NB4 (cell line): ENCODE measurements around the gene STAB2.

Experiments
- POLR2A ChIP-seq: IDR thresholded peaks from 2 replicates; pipeline ENCODE4 v1.6.1; 2011; ENCODE audit warnings: mild to moderate bottlenecking; ENCODE audit not compliant: insufficient read length; ENCODE audit errors: extremely low read depth
- TF ChIP-seq, protein P1 (sequence below): IDR thresholded peaks from 2 replicates; pipeline ENCODE4 v1.6.1; 2011; ENCODE audit warnings: low read depth, low read length
- TF ChIP-seq, protein P2 (sequence below): IDR thresholded peaks from one replicate; pipeline ENCODE4 v1.5.1; 2012; ENCODE audit warnings: low read depth, low read length

DNA sequence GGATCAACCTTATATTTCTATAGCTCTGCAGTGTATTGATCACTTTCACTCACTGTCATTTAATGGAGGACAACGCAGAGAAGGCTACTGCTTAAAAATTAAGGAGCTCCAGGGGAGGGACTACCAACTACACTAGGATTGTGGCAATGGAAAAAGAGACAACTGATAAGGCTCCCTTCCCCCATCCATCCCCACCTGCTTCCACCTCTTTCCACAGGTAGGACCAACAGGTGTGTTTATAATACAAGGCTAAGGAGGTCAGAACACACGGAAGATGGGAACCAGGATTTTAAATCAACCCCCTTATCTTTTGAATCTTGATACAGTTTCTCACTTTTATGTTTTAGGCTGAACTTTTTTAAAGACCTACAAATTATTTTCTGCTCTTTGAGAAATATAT is 90.8 kb downstream of the STAB2 start:
- TF ChIP-seq, protein P1, sequence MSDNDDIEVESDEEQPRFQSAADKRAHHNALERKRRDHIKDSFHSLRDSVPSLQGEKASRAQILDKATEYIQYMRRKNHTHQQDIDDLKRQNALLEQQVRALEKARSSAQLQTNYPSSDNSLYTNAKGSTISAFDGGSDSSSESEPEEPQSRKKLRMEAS = no peak
- TF ChIP-seq, protein P2, sequence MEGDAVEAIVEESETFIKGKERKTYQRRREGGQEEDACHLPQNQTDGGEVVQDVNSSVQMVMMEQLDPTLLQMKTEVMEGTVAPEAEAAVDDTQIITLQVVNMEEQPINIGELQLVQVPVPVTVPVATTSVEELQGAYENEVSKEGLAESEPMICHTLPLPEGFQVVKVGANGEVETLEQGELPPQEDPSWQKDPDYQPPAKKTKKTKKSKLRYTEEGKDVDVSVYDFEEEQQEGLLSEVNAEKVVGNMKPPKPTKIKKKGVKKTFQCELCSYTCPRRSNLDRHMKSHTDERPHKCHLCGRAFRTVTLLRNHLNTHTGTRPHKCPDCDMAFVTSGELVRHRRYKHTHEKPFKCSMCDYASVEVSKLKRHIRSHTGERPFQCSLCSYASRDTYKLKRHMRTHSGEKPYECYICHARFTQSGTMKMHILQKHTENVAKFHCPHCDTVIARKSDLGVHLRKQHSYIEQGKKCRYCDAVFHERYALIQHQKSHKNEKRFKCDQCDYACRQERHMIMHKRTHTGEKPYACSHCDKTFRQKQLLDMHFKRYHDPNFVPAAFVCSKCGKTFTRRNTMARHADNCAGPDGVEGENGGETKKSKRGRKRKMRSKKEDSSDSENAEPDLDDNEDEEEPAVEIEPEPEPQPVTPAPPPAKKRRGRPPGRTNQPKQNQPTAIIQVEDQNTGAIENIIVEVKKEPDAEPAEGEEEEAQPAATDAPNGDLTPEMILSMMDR = no peak
- TF ChIP-seq POLR2A = no peak
